Measurements from ENCODE around the gene GGA2.

GGA2 gene

GRCh38 chr16:23485841-23486240 is 24.5 kb downstream of the GGA2 start:
- no peak for TF ChIP-seq CTCF (IDR thresholded peaks at IDR 0.05)

DNA sequence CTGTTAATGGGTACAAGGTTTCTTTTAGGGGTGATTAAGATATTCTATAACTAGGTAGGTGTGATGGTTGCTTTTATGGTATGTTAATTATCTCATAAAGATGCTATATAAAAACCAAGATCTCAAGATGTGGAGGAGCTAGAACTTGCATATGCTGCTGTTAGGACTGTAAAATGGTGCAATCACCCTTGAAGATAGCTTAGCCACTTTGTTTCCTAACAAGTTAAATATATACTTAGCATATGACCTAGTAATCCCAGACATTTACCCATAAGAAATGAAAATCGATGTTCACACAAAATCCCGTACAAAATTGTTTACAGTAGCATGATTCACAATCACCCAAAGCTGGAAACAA is 25.1 kb downstream of the GGA2 start:
- no peak for TF ChIP-seq CTCF (IDR thresholded peaks at IDR 0.05)

DNA sequence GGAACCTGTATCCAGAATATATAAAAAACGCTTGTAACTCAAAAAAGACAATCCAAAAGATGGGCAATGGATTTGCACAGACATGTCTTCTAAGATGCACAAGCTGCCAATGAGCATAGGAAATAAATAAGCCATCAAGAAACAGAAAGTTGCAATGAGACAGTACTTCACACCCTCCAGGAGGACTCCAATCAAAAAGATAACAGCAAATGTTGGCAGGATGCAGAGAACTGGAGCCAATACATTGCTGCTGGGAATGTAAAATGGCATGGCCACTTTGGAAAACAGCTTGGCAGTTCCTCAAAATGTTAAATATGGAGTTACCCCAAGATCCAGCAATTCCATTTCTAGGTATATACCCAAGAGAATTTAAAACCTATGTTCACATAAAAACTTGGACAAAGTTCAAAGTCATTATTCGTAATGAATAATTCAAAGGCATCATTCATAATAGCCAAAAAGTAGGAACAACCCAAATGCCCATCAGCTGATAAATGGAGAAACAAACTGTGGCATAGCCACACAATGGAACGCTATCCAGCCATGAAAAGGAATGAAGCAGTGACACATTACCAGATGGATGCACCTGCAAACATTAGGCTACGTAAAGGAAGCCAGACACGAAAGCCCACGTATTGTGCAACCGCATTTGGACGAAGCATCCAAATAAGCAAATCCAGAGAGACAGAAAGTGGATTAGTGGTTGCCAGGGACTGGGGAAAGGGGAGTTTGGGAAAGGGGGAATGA is 25.6 kb downstream of the GGA2 start:
- TF ChIP-seq CTCF (IDR thresholded peaks at IDR 0.05): no peak

- TF ChIP-seq CTCF (IDR thresholded peaks at IDR 0.05): no peak
Measured at GRCh38 chr16:23482778-23483177, 27.5 kb downstream of the GGA2 start.

DNA sequence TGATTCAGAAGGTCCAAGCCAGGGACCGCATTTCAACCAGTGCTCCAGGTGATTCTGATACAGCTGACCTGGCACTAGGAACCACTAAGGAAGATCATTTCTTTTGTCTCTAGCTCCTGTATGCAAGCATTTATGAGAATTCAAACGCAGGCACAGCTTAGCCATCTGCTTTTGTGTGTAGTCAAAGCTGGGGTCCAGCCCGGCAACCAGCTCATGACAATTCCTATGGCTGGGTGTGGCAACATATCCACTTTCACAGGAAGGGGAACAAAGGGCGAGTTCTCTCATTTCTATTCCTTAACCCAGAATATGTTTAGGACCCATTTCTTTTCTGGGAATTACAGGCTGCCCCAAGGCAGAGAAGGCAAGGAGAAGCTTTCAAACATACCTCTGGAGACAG is 30.0 kb downstream of the GGA2 start:
- no peak for TF ChIP-seq CTCF (IDR thresholded peaks at IDR 0.05)

- TF ChIP-seq CTCF (IDR thresholded peaks at IDR 0.05): no peak
Measured at GRCh38 chr16:23479138-23479537, 31.2 kb downstream of the GGA2 start.

GRCh38 chr16:23478566-23478965 is 31.7 kb downstream of the GGA2 start:
- no peak for TF ChIP-seq CTCF (IDR thresholded peaks at IDR 0.05)

- no peak for TF ChIP-seq CTCF (IDR thresholded peaks at IDR 0.05)
Measured at GRCh38 chr16:23476289-23476688, 34.0 kb downstream of the GGA2 start.

Measured in LNCAP (cell line).